HCT116 (cell line): ENCODE data around the gene PYCR2. TPM values are rescaled to one million over a fixed set of nuclear protein-coding genes. Genes with fewer than 3 reads are reported as not detected.

ENCODE experiments used
- ATAC-seq: fragments of 200-7000 bp; cut with Tn5 transposase; 2 replicates; pipeline ENCODE4 v1.9.1; 2020; ENCODE audit warnings: mild to moderate bottlenecking, moderate library complexity
- BruUV-seq: library from RNA; stranded (reverse); fragments of 400-500 nt; replicated peaks from 2 replicates; lab custom pipeline; 2021; lab: Mats Ljungman, UMichigan
- CTCF ChIA-PET: fragments of 300-600 bp; sonication (Branson Sonifier 250); formaldehyde crosslinking; loops from one replicate; lab custom pipeline; 2021; ENCODE audit warnings: antibody characterized with exemption; lab: Charles Lee
- POLR2A ChIA-PET: fragments of 300-600, 350-600 bp; sonication (Branson Sonifier 250); formaldehyde crosslinking; loops from one replicate; lab custom pipeline; 2021; ENCODE audit warnings: antibody characterized with exemption; lab: Charles Lee
- RAD21 ChIA-PET, 2 experiments: fragments of 300-600 bp; sonication (Branson Sonifier 250); formaldehyde crosslinking; loops; one replicate each; lab custom pipeline; 2023; ENCODE audit warnings: low total read pairs in 2 of 2; ENCODE audit not compliant: uncharacterized antibody in 2 of 2, unreplicated experiment in 2 of 2, low non-redundant PET in 1 of 2; lab: Charles Lee
- DNase-seq: peaks from one replicate; pipeline ENCODE4 v3.0.0-alpha.2; 2010; ENCODE audit warnings: low read depth, low spot score
- H2AFZ ChIP-seq: fragments of 200-600 bp; shearing (Covaris generic), sonication (generic); 2 replicates; pipeline ENCODE4 v1.6.1; 2017; ENCODE audit warnings: low read depth, mixed run types, mixed read lengths, antibody characterized with exemption, low read length; ENCODE audit not compliant: poor library complexity, severe bottlenecking
- H3K27ac ChIP-seq: 2 replicates; pipeline ENCODE4 v1.5.1; 2012; ENCODE audit warnings: low read depth, low read length
- H3K27me3 ChIP-seq: fragments of 200-600 bp; sonication (generic); 2 replicates; pipeline ENCODE4 v1.6.1; 2016; ENCODE audit warnings: mixed run types, low read length, mixed read lengths; ENCODE audit not compliant: insufficient read depth
- H3K36me3 ChIP-seq, 2 experiments: fragments of 200-500 bp in 1 of 2; fragments of 200-600 bp in 1 of 2; sonication (Bioruptor generic) in 1 of 2; sonication (generic) in 1 of 2; 2 replicates each; pipeline versions ENCODE4 v1.5.1 to v1.6.1; 2014 to 2016; ENCODE audit warnings: low read length in 2 of 2, inconsistent platforms in 1 of 2, mixed read lengths in 1 of 2, mixed run types in 1 of 2; ENCODE audit not compliant: insufficient read depth in 2 of 2, control insufficient read depth in 1 of 2
- H3K4me1 ChIP-seq, 2 experiments: fragments of 200-600 bp in 1 of 2; sonication (generic) in 1 of 2; 2 replicates each; pipeline versions ENCODE4 v1.5.1 to v1.6.1; 2012 to 2017; ENCODE audit warnings: low read length in 2 of 2, inconsistent platforms in 1 of 2, mild to moderate bottlenecking in 1 of 2, mixed read lengths in 1 of 2, mixed run types in 1 of 2, moderate library complexity in 1 of 2; ENCODE audit not compliant: insufficient read depth in 2 of 2, control insufficient read depth in 1 of 2
- H3K4me2 ChIP-seq: fragments of 200-600 bp; sonication (generic); 2 replicates; pipeline ENCODE4 v1.6.1; 2017; ENCODE audit warnings: mixed run types, low read length, mixed read lengths
- H3K4me3 ChIP-seq, 2 experiments: fragments of 200-600 bp in 1 of 2; sonication (generic) in 1 of 2; replicated peaks in 1 of 2; 2 replicates each; pipeline ENCODE4 v1.5.1; 2011 to 2016; ENCODE audit warnings: low read length in 2 of 2, control low read depth in 1 of 2, low read depth in 1 of 2, mild to moderate bottlenecking in 1 of 2, mixed read lengths in 1 of 2, mixed run types in 1 of 2
- H3K79me2 ChIP-seq: fragments of 200-600 bp; sonication (generic); 2 replicates; pipeline ENCODE4 v1.6.1; 2017; ENCODE audit warnings: mild to moderate bottlenecking, mixed run types, low read length, moderate library complexity, mixed read lengths; ENCODE audit not compliant: insufficient read depth
- H3K9ac ChIP-seq: fragments of 200-600 bp; sonication (generic); 2 replicates; pipeline ENCODE4 v1.6.1; 2016; ENCODE audit warnings: low read length, mixed read lengths
- H3K9me2 ChIP-seq: fragments of 200-600 bp; sonication (generic), shearing (Covaris generic); 2 replicates; pipeline ENCODE4 v1.6.1; 2017; ENCODE audit warnings: mixed run types, mild to moderate bottlenecking, moderate library complexity; ENCODE audit not compliant: insufficient read depth
- H3K9me3 ChIP-seq, 2 experiments: fragments of 200-500 bp in 1 of 2; fragments of 200-600 bp in 1 of 2; sonication (Bioruptor generic) in 1 of 2; sonication (generic) in 1 of 2; 2 replicates each; pipeline ENCODE4 v1.6.1; 2014 to 2017; ENCODE audit warnings: low read length in 2 of 2, mixed read lengths in 2 of 2, inconsistent platforms in 1 of 2, low read depth in 1 of 2, mild to moderate bottlenecking in 1 of 2, mixed run types in 1 of 2, moderate library complexity in 1 of 2; ENCODE audit not compliant: control insufficient read depth in 1 of 2, insufficient read depth in 1 of 2
- H4K20me1 ChIP-seq: fragments of 200-600 bp; sonication (generic), shearing (Covaris generic); 2 replicates; pipeline ENCODE4 v1.6.1; 2017; ENCODE audit warnings: mixed run types, mild to moderate bottlenecking, moderate library complexity; ENCODE audit not compliant: insufficient read depth
- CBX3 ChIP-seq: IDR thresholded peaks from 2 replicates; pipeline ENCODE4 v1.6.1; 2012; ENCODE audit warnings: low read depth
- CEBPB ChIP-seq: IDR thresholded peaks from 2 replicates; pipeline ENCODE4 v1.6.1; 2012; ENCODE audit warnings: low read depth
- EGR1 ChIP-seq: IDR thresholded peaks from 2 replicates; pipeline ENCODE4 v1.6.1; 2012; ENCODE audit warnings: low read depth
- ELF1 ChIP-seq: IDR thresholded peaks from 2 replicates; pipeline ENCODE4 v1.6.1; 2012; ENCODE audit warnings: low read depth, borderline replicate concordance
- FOSL1 ChIP-seq: IDR thresholded peaks from 2 replicates; pipeline ENCODE4 v1.6.1; 2012; ENCODE audit warnings: low read depth
- POLR2A ChIP-seq: IDR thresholded peaks from 2 replicates; pipeline ENCODE4 v1.7.0; 2011; ENCODE audit warnings: borderline replicate concordance; ENCODE audit not compliant: insufficient read depth, insufficient read length; ENCODE audit errors: extremely low read depth
- POLR2AphosphoS5 ChIP-seq: IDR thresholded peaks from 2 replicates; pipeline ENCODE4 v1.6.1; 2011; ENCODE audit warnings: mild to moderate bottlenecking, low read depth, low read length, moderate library complexity
- RAD21 ChIP-seq: IDR thresholded peaks from 2 replicates; pipeline ENCODE4 v1.6.1; 2012; ENCODE audit warnings: low read depth, mild to moderate bottlenecking
- SP1 ChIP-seq: IDR thresholded peaks from 2 replicates; pipeline ENCODE4 v1.6.1; 2012; ENCODE audit warnings: low read depth
- SRF ChIP-seq: IDR thresholded peaks from 2 replicates; pipeline ENCODE4 v1.6.1; 2012; ENCODE audit warnings: low read depth
- TCF7L2 ChIP-seq: IDR thresholded peaks from 2 replicates; pipeline ENCODE4 v1.7.0; 2011; ENCODE audit warnings: borderline replicate concordance, inconsistent platforms; ENCODE audit not compliant: insufficient read depth, insufficient read length; ENCODE audit errors: extremely low read depth
- ZBTB33 ChIP-seq: IDR thresholded peaks from 2 replicates; pipeline ENCODE4 v1.6.1; 2011; ENCODE audit warnings: mild to moderate bottlenecking, low read length, moderate library complexity; ENCODE audit not compliant: insufficient replicate concordance; ENCODE audit errors: extremely low read depth
- ZFX ChIP-seq: fragments of 450-650 bp; IDR thresholded peaks from 2 replicates; pipeline ENCODE4 v1.6.1; 2017
- intact Hi-C: fragments of 100-400 bp; cut with micrococcal nuclease; formaldehyde crosslinking; loops from 2 replicates; pipeline ENCODE4 v1.10.0; 2022
- total RNA-seq: library from RNA; stranded (reverse); gene quantifications from one replicate; pipeline ENCODE4 v1.2.1, GENCODE V29; 2021; ENCODE audit not compliant: unreplicated experiment
- TF ChIP-seq, protein P1 (sequence below), 3 experiments: fragments of 200-600 bp in 1 of 3; sonication (generic) in 1 of 3; IDR thresholded peaks in 2 of 3; conservative IDR thresholded peaks in 1 of 3; 2 replicates each; pipeline ENCODE4 v1.5.1; 2012 to 2017; ENCODE audit warnings: low read depth in 2 of 3, low read length in 2 of 3, antibody characterized with exemption in 1 of 3, borderline replicate concordance in 1 of 3, control low read depth in 1 of 3, mild to moderate bottlenecking in 1 of 3, mixed read lengths in 1 of 3, mixed run types in 1 of 3, moderate library complexity in 1 of 3; ENCODE audit not compliant: insufficient read depth in 1 of 3
- TF ChIP-seq, protein P2 (sequence below): IDR thresholded peaks from 2 replicates; pipeline ENCODE4 v1.6.1; 2012

The PYCR2 gene
- total RNA-seq, 1 experiment from 2014 or later = 107 TPM

GRCh38 chr1:225919906-225920305 lies 4.1 kb downstream of the PYCR2 start:
- DNase-seq (no peak), ATAC-seq (no peak)
- Histone ChIP-seq H3K4me2 (no peak overlapping the region), H3K9me3 (no peaks in the 10 kb centered on the region), H3K4me1 (peaks cover 6 to 15% of the 10 kb centered on the region in 2 experiments), H4K20me1 (no peaks in the 10 kb centered on the region), H2AFZ (no peak overlapping the region), H3K9ac (no peak overlapping the region), H3K79me2 (peaks cover 26% of the 10 kb centered on the region), H3K9me2 (no peaks in the 10 kb centered on the region), H3K36me3 (peaks cover 16 to 33% of the 10 kb centered on the region in 2 experiments), H3K4me3 (no peak overlapping the region), H3K27ac (no peak overlapping the region), H3K27me3 (no peaks in the 10 kb centered on the region)
- TF ChIP-seq RAD21 (no peak), CBX3 (no peak), ELF1 (no peak), ZFX (no peak), CEBPB (no peak), POLR2A (no peak), TCF7L2 (no peak), POLR2AphosphoS5 (no peak), EGR1 (no peak), ZBTB33 (no peak), FOSL1 (no peak), SP1 (no peak), SRF (no peak)
- TF ChIP-seq, protein P1, sequence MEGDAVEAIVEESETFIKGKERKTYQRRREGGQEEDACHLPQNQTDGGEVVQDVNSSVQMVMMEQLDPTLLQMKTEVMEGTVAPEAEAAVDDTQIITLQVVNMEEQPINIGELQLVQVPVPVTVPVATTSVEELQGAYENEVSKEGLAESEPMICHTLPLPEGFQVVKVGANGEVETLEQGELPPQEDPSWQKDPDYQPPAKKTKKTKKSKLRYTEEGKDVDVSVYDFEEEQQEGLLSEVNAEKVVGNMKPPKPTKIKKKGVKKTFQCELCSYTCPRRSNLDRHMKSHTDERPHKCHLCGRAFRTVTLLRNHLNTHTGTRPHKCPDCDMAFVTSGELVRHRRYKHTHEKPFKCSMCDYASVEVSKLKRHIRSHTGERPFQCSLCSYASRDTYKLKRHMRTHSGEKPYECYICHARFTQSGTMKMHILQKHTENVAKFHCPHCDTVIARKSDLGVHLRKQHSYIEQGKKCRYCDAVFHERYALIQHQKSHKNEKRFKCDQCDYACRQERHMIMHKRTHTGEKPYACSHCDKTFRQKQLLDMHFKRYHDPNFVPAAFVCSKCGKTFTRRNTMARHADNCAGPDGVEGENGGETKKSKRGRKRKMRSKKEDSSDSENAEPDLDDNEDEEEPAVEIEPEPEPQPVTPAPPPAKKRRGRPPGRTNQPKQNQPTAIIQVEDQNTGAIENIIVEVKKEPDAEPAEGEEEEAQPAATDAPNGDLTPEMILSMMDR (IDR thresholded peaks at IDR 0.05 in 2 of 3, conservative IDR thresholded peaks at IDR 0.05 in 1 of 3; ENCODE audit: borderline replicate concordance in 1 of 3, insufficient read depth in 1 of 3, low read depth in 2 of 3, low read length in 2 of 3) = no peak
- TF ChIP-seq, protein P2, sequence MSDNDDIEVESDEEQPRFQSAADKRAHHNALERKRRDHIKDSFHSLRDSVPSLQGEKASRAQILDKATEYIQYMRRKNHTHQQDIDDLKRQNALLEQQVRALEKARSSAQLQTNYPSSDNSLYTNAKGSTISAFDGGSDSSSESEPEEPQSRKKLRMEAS = no peak
- intact Hi-C loops = no loop called here
- POLR2A ChIA-PET = no interaction called here
- CTCF ChIA-PET = no interaction called here
- no TSS peak for BruUV-seq
- RAD21 ChIA-PET = no interaction called here
